PC-3 (cell line): ENCODE data around the gene TTC39A. TPM values are rescaled to one million over a fixed set of nuclear protein-coding genes. Genes with fewer than 3 reads are reported as not detected.

Experiments
- ATAC-seq: fragments of 200-7000 bp; cut with Tn5 transposase; 2 replicates; pipeline ENCODE4 v1.9.1; 2020; ENCODE audit warnings: mild to moderate bottlenecking, moderate library complexity
- BruUV-seq: library from RNA; stranded (reverse); fragments of 400-500 nt; replicated peaks from 2 replicates; lab custom pipeline; 2021; lab: Mats Ljungman, UMichigan
- CTCF ChIA-PET: fragments of 300-600 bp; sonication (Branson Sonifier 250); formaldehyde crosslinking; loops from one replicate; lab custom pipeline; 2022; ENCODE audit warnings: antibody characterized with exemption; lab: Charles Lee
- POLR2A ChIA-PET: fragments of 300-600 bp; sonication (Branson Sonifier 250); formaldehyde crosslinking; loops from one replicate; lab custom pipeline; 2022; ENCODE audit warnings: antibody characterized with exemption; ENCODE audit not compliant: unreplicated experiment; lab: Charles Lee
- DNase-seq: peaks from one replicate; pipeline ENCODE4 v3.0.0-alpha.2; 2015
- H2AFZ ChIP-seq: fragments of 300-600 bp; sonication (generic); 2 replicates; pipeline ENCODE4 v1.6.0; 2016; ENCODE audit warnings: antibody characterized with exemption, low read length
- H3F3A ChIP-seq: fragments of 300-600 bp; sonication (generic); one replicate; pipeline ENCODE4 v1.6.0; 2017; ENCODE audit warnings: antibody characterized with exemption, low read length, control low read depth, mild to moderate bottlenecking; ENCODE audit not compliant: unreplicated experiment
- H3K27ac ChIP-seq: fragments of 300-600 bp; sonication (generic); 2 replicates; pipeline ENCODE4 v1.5.1; 2016; ENCODE audit warnings: mild to moderate bottlenecking, low read length
- H3K27me3 ChIP-seq: fragments of 300-600 bp; sonication (generic); 2 replicates; pipeline ENCODE4 v1.6.1; 2016; ENCODE audit warnings: low read length, mixed read lengths
- H3K36me3 ChIP-seq: fragments of 300-600 bp; sonication (generic); 2 replicates; pipeline ENCODE4 v1.6.1; 2016; ENCODE audit warnings: low read depth, mixed run types, low read length, mixed read lengths
- H3K4me1 ChIP-seq: fragments of 300-600 bp; sonication (generic); 2 replicates; pipeline ENCODE4 v1.5.1; 2016; ENCODE audit warnings: low read length; ENCODE audit not compliant: insufficient read depth
- H3K4me2 ChIP-seq: fragments of 300-600 bp; sonication (generic); 2 replicates; pipeline ENCODE4 v1.6.0; 2016; ENCODE audit warnings: low read length
- H3K4me3 ChIP-seq: fragments of 300-600 bp; sonication (generic); 2 replicates; pipeline ENCODE4 v1.5.1; 2016; ENCODE audit warnings: mild to moderate bottlenecking, low read length, mixed read lengths
- H3K79me2 ChIP-seq: fragments of 300-600 bp; sonication (generic); 2 replicates; pipeline ENCODE4 v1.6.1; 2017; ENCODE audit warnings: low read length, mixed read lengths
- H3K9ac ChIP-seq: fragments of 300-600 bp; sonication (generic); 2 replicates; pipeline ENCODE4 v1.6.0; 2016; ENCODE audit warnings: mild to moderate bottlenecking, low read length
- H3K9me2 ChIP-seq: fragments of 300-600 bp; sonication (generic); replicated peaks from 2 replicates; pipeline ENCODE4 v1.6.1; 2016; ENCODE audit warnings: mixed run types, low read length, mixed read lengths
- H3K9me3 ChIP-seq: fragments of 300-600 bp; sonication (generic); 2 replicates; pipeline ENCODE4 v1.6.1; 2016; ENCODE audit warnings: low read length, mixed read lengths
- H4K20me1 ChIP-seq: fragments of 300-600 bp; sonication (generic); 2 replicates; pipeline ENCODE4 v1.6.1; 2016; ENCODE audit warnings: low read length, mixed read lengths
- EZH2 ChIP-seq: fragments of 300-600 bp; sonication (generic); IDR thresholded peaks from one replicate; pipeline ENCODE4 v1.6.1; 2017; ENCODE audit warnings: antibody characterized with exemption, mild to moderate bottlenecking, low read length; ENCODE audit not compliant: unreplicated experiment
- EZH2phosphoT487 ChIP-seq: fragments of 300-600 bp; sonication (generic); IDR thresholded peaks from 2 replicates; pipeline ENCODE4 v1.6.1; 2018; ENCODE audit warnings: mild to moderate bottlenecking, antibody characterized with exemption, low read length, borderline replicate concordance
- intact Hi-C: fragments of 100-400 bp; cut with micrococcal nuclease; formaldehyde crosslinking; loops from 2 replicates; pipeline ENCODE4 v1.9.0; 2023
- total RNA-seq: library from RNA; depleted of rRNA; stranded (reverse); fragments of >200 nt; gene quantifications from 2 replicates; pipeline ENCODE4 v1.2.3, GENCODE V29; 2014
- TF ChIP-seq, protein P1 (sequence below): fragments of 300-600 bp; sonication (generic); conservative IDR thresholded peaks from 2 replicates; pipeline ENCODE4 v1.5.1; 2017; ENCODE audit warnings: antibody characterized with exemption, low read depth, mild to moderate bottlenecking, low read length

TTC39A gene
- total RNA-seq, 1 experiment from 2014 or later = 11.1 TPM

DNA sequence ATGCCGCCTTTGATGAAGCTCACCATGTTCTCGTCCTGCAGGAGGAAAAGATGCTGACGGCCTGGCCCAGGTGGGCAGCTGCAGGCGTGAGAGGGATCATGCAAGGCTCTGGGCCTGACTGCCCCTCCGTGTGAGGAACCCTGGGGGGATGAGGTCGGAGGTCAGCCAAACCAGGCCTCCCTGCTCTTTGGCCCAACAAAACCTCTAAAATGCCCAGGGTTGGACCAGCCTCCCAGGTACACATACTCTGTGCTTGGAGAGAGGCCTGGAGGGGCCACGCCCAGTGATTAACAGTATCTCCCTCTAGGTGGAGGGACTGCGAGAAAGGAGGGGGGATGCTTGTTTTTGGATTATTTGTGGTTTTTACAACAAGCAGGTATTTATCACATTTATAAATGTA, 21.1 kb downstream of the TTC39A start:
- H3K27ac ChIP-seq = no peak overlapping the region
- no peaks in the 10 kb centered on the region for H3F3A ChIP-seq
- intact Hi-C loops = no loop called here
- no peak overlapping the region for H3K4me3 ChIP-seq
- no peaks in the 10 kb centered on the region for H3K79me2 ChIP-seq
- no peak overlapping the region for H2AFZ ChIP-seq
- H3K9me2 ChIP-seq = no peaks in the 10 kb centered on the region
- CTCF ChIA-PET = no interaction called here
- no peak for ATAC-seq
- POLR2A ChIA-PET = interaction anchor here (0.6 kb wide), 2 partner anchors 13 to 487 kb away, joined by 3 to 4 read pairs; no protein-coding TSS in a partner anchor
- no peak overlapping the region for H3K4me2 ChIP-seq
- no peak for TF ChIP-seq EZH2phosphoT487
- TF ChIP-seq EZH2 = no peak
- TF ChIP-seq, protein P1, sequence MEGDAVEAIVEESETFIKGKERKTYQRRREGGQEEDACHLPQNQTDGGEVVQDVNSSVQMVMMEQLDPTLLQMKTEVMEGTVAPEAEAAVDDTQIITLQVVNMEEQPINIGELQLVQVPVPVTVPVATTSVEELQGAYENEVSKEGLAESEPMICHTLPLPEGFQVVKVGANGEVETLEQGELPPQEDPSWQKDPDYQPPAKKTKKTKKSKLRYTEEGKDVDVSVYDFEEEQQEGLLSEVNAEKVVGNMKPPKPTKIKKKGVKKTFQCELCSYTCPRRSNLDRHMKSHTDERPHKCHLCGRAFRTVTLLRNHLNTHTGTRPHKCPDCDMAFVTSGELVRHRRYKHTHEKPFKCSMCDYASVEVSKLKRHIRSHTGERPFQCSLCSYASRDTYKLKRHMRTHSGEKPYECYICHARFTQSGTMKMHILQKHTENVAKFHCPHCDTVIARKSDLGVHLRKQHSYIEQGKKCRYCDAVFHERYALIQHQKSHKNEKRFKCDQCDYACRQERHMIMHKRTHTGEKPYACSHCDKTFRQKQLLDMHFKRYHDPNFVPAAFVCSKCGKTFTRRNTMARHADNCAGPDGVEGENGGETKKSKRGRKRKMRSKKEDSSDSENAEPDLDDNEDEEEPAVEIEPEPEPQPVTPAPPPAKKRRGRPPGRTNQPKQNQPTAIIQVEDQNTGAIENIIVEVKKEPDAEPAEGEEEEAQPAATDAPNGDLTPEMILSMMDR = no peak
- peaks cover 25% of the 10 kb centered on the region for H3K4me1 ChIP-seq
- H4K20me1 ChIP-seq = no peaks in the 10 kb centered on the region
- no TSS peak for BruUV-seq
- DNase-seq = no peak
- H3K9ac ChIP-seq = no peak overlapping the region
- H3K36me3 ChIP-seq = no peaks in the 10 kb centered on the region
- H3K9me3 ChIP-seq = no peaks in the 10 kb centered on the region
- H3K27me3 ChIP-seq = no peaks in the 10 kb centered on the region

DNA sequence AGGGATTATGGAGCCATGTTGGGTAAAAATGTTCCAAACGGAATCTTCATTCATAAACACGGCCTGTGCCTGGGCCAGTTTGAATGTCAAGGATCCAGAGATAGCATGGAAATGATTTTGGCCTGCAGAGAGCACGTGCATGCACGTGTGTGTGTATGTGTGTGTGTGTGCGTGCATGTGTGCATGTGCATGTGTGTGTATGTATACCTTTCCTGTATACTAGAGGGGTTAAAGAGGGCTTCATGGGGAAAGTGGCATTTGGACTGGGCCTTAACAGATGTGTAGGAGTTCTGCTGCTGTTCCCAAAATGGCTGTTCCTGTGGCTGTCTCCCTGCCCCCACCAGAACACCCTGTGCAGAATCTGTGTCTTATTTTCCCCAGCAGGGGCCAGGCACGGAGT, 21.7 kb downstream of the TTC39A start:
- no peaks in the 10 kb centered on the region for H3K36me3 ChIP-seq
- H3K4me3 ChIP-seq = no peak overlapping the region
- ATAC-seq = no peak
- H3K27me3 ChIP-seq = no peaks in the 10 kb centered on the region
- no peaks in the 10 kb centered on the region for H4K20me1 ChIP-seq
- H3K9me2 ChIP-seq = no peaks in the 10 kb centered on the region
- H3K79me2 ChIP-seq = no peaks in the 10 kb centered on the region
- H3K9ac ChIP-seq = no peak overlapping the region
- intact Hi-C loops = no loop called here
- DNase-seq = no peak
- TF ChIP-seq, protein P1 = no peak
- TF ChIP-seq EZH2 (no peak), EZH2phosphoT487 (no peak)
- H3K27ac ChIP-seq = no peak overlapping the region
- CTCF ChIA-PET = no interaction called here
- H3F3A ChIP-seq = no peaks in the 10 kb centered on the region
- BruUV-seq = no TSS peak
- POLR2A ChIA-PET = no interaction called here
- H3K4me1 ChIP-seq = peaks cover 18% of the 10 kb centered on the region
- H2AFZ ChIP-seq = no peak overlapping the region
- H3K4me2 ChIP-seq = no peak overlapping the region
- H3K9me3 ChIP-seq = no peaks in the 10 kb centered on the region

DNA sequence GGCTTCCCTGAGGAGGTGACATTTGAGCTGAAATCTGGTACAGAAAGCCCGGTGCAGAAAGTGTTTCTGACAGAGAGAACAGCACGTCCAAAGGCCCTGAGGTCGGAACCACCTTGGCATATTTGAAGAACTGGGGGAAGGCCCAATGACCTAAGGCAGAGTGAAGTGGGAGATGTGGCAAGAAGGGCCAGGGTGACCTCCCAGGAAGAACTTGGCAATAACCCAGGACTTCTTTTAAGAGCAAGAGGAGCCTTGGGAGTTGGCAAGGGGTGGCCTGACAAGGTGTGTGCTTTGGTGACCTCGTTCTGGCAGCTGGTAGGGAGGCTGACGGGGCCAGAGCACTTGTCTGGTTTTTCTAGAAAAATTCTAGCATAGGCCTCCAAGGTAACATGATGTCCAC, 23.4 kb downstream of the TTC39A start:
- DNase-seq (no peak), ATAC-seq (no peak)
- TF ChIP-seq, protein P1 = no peak
- no peak for TF ChIP-seq EZH2
- TF ChIP-seq EZH2phosphoT487 = no peak
- ChIA-PET CTCF (no interaction called here), POLR2A (no interaction called here)
- no peak overlapping the region for H3K9ac ChIP-seq
- H3K36me3 ChIP-seq = no peaks in the 10 kb centered on the region
- no peak overlapping the region for H3K27ac ChIP-seq
- H2AFZ ChIP-seq = no peak overlapping the region
- H3K9me3 ChIP-seq = no peaks in the 10 kb centered on the region
- no peak overlapping the region for H3K4me3 ChIP-seq
- BruUV-seq = no TSS peak
- no peaks in the 10 kb centered on the region for H3K9me2 ChIP-seq
- H3F3A ChIP-seq = no peaks in the 10 kb centered on the region
- intact Hi-C loops = no loop called here
- no peaks in the 10 kb centered on the region for H3K27me3 ChIP-seq
- no peaks in the 10 kb centered on the region for H4K20me1 ChIP-seq
- no peaks in the 10 kb centered on the region for H3K79me2 ChIP-seq
- H3K4me1 ChIP-seq = peaks cover 11% of the 10 kb centered on the region; the same call in 1 of the 2 replicates
- no peak overlapping the region for H3K4me2 ChIP-seq
